ENCODE data around the gene B4GALT6. TPM values are rescaled to one million over a fixed set of nuclear protein-coding genes. Genes with fewer than 3 reads are reported as not detected.
A peak's percentile ranks its signal among the peaks of the same experiment; 100 is the strongest.
"Not testable (repeated sequence)": the region's sequence is repeated elsewhere in the genome, so short reads cannot be mapped to it uniquely, and the experiment has no call there.

B4GALT6 gene, protein sequence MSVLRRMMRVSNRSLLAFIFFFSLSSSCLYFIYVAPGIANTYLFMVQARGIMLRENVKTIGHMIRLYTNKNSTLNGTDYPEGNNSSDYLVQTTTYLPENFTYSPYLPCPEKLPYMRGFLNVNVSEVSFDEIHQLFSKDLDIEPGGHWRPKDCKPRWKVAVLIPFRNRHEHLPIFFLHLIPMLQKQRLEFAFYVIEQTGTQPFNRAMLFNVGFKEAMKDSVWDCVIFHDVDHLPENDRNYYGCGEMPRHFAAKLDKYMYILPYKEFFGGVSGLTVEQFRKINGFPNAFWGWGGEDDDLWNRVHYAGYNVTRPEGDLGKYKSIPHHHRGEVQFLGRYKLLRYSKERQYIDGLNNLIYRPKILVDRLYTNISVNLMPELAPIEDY
- total RNA-seq (2022), result 11.1 and 22.0 TPM in 2 replicates
- percentile 58 among the genes with signal in this experiment for Bru-seq, nascent RNA
- percentile 63 among the genes with signal in this experiment for BruChase-seq, experiment 1, labeled RNA remaining after a 6-hour chase
- BruChase-seq, experiment 2, labeled RNA remaining after a 2-hour chase, result percentile 64 among the genes with signal in this experiment
- long read RNA-seq, partial matches to known transcripts, result 0 of 3 reads
- long read RNA-seq, other reads (novel, unspliced or antisense), result 3 of 3 reads

DNA sequence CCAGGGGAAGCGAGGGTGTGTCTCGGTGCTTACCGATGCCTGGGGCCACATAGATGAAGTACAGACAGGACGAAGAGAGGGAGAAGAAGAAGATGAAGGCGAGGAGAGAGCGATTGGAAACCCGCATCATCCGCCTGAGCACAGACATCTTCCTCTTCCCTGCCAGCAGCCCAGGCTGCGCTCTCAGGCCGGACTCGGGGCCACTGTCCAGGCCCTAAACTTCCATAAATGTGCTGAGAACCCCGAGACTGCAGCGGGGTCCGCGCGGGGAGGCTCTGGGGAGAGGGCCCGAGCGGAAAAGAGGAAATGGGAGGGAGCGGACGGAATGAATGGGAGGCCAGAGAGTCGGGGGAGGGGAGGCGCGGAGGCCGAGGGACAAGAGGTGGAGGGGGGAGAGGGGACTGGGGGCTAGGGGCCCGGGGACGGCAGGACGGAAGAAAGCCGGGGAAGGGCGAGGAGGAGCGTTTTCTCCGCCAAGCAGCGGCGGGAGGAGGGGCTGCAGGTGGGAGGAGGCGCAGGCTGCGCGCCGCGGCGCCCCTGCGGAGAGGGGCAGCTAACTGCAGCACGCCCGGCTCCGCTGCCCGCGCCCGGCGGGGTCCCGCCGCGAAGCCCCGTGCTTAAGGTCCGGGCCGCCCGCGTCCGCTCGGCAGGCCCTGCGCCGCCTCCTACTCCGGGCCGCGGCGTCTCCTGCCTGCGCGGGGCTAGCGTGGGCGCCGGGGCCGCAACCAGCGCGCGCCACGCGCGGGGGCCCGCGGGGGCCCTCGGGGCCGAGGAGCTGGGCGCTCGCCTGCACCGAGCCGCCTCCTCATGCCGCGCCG is at the start of gene B4GALT6:
B4GALT6 (minus strand) TSS at position 303 of the 818 bp plus-strand sequence; CDS start at position 148, 155 bp downstream.
- Mint-ChIP-seq H3K27me3 (ENCODE audit: unreplicated experiment) (no peaks in the 10 kb centered on the region), H3K36me3 (ENCODE audit: insufficient read depth, unreplicated experiment) (peaks cover 27% of the 10 kb centered on the region), H3K27ac (ENCODE audit: unreplicated experiment) (peak within 1 kb of the TSS; percentile 84), H3K4me3 (ENCODE audit: low read depth, unreplicated experiment) (peak within 1 kb of the TSS; percentile 99), H3K4me1 (ENCODE audit: low read depth, unreplicated experiment) (peaks cover 36% of the 10 kb centered on the region), H3K9me3 (ENCODE audit: low read depth, unreplicated experiment) (no peaks in the 10 kb centered on the region)
- CTCF ChIA-PET, result interaction anchor here (0.7 kb wide), 1 partner anchor 50 kb away, joined by 4 read pairs; no protein-coding TSS in a partner anchor
- DNase-seq, result peak; percentile 60
- intact Hi-C loops (cut with micrococcal nuclease; ENCODE audit: unreplicated experiment), result no loop called here
- BruUV-seq (replicated peaks), result no TSS peak
- TF ChIP-seq, protein P1, sequence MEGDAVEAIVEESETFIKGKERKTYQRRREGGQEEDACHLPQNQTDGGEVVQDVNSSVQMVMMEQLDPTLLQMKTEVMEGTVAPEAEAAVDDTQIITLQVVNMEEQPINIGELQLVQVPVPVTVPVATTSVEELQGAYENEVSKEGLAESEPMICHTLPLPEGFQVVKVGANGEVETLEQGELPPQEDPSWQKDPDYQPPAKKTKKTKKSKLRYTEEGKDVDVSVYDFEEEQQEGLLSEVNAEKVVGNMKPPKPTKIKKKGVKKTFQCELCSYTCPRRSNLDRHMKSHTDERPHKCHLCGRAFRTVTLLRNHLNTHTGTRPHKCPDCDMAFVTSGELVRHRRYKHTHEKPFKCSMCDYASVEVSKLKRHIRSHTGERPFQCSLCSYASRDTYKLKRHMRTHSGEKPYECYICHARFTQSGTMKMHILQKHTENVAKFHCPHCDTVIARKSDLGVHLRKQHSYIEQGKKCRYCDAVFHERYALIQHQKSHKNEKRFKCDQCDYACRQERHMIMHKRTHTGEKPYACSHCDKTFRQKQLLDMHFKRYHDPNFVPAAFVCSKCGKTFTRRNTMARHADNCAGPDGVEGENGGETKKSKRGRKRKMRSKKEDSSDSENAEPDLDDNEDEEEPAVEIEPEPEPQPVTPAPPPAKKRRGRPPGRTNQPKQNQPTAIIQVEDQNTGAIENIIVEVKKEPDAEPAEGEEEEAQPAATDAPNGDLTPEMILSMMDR (IDR thresholded peaks at IDR 0.05; ENCODE audit: unreplicated experiment), result no peak

DNA sequence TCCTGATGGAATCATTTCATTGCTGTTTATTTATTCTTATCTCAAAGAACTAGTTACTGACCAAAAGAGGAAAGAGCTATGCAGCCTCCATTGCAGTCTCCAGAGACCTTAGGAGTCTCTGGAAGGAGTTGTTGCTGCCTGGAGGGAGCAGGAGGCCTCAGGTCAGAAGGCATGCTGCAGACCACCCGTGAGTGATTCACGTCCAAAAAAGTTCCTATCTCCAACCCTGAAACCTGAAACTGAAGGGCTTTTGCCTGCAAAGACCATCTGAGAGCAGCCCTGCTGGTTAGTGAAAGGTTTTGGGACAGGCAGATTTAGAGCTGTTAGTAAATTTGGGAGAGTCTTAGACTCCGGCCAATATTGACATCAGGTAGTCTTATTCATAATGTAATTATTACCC is 47.2 kb upstream of the B4GALT6 start:
- DNase-seq, result no peak
- H3K36me3 Mint-ChIP-seq (ENCODE audit: insufficient read depth, unreplicated experiment), result no peaks in the 10 kb centered on the region
- no peak overlapping the region for H3K4me3 Mint-ChIP-seq (ENCODE audit: low read depth, unreplicated experiment)
- peaks cover 26% of the 10 kb centered on the region for H3K27me3 Mint-ChIP-seq (ENCODE audit: unreplicated experiment)
- H3K4me1 Mint-ChIP-seq (ENCODE audit: low read depth, unreplicated experiment), result no peaks in the 10 kb centered on the region
- no TSS peak for BruUV-seq (replicated peaks)
- H3K27ac Mint-ChIP-seq (ENCODE audit: unreplicated experiment), result no peak overlapping the region
- CTCF ChIA-PET, result no interaction called here
- intact Hi-C loops (cut with micrococcal nuclease; ENCODE audit: unreplicated experiment), result no loop called here
- TF ChIP-seq, protein P1 (IDR thresholded peaks at IDR 0.05; ENCODE audit: unreplicated experiment), result no peak
- H3K9me3 Mint-ChIP-seq (ENCODE audit: low read depth, unreplicated experiment), result peaks cover 4% of the 10 kb centered on the region

DNA sequence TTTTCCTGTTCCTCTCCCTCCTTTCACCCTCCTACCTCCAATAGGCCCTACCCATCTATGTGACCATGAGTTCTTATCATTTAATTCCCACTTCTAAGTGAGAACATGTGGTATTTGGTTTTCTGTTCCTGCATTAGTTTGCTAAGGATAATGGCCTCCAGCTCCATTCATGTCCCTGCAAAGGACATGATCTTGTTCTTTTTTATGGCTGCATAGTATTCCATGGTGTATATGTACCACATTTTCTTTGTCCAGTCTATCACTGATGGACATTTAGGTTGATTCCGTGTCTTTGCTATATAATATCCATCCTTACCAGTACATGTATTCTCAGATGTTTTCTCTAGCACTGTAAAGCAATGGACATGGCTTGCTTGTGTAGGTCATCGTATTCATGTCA is 44.8 kb upstream of the B4GALT6 start:
- H3K36me3 Mint-ChIP-seq (ENCODE audit: insufficient read depth, unreplicated experiment); H3K4me3 Mint-ChIP-seq (ENCODE audit: low read depth, unreplicated experiment); DNase-seq; H3K4me1 Mint-ChIP-seq (ENCODE audit: low read depth, unreplicated experiment); H3K27ac Mint-ChIP-seq (ENCODE audit: unreplicated experiment); intact Hi-C loops (cut with micrococcal nuclease; ENCODE audit: unreplicated experiment); BruUV-seq (replicated peaks); CTCF ChIA-PET; H3K9me3 Mint-ChIP-seq (ENCODE audit: low read depth, unreplicated experiment): not testable (repeated sequence)
- H3K27me3 Mint-ChIP-seq (ENCODE audit: unreplicated experiment), result peaks cover 33% of the 10 kb centered on the region

DNA sequence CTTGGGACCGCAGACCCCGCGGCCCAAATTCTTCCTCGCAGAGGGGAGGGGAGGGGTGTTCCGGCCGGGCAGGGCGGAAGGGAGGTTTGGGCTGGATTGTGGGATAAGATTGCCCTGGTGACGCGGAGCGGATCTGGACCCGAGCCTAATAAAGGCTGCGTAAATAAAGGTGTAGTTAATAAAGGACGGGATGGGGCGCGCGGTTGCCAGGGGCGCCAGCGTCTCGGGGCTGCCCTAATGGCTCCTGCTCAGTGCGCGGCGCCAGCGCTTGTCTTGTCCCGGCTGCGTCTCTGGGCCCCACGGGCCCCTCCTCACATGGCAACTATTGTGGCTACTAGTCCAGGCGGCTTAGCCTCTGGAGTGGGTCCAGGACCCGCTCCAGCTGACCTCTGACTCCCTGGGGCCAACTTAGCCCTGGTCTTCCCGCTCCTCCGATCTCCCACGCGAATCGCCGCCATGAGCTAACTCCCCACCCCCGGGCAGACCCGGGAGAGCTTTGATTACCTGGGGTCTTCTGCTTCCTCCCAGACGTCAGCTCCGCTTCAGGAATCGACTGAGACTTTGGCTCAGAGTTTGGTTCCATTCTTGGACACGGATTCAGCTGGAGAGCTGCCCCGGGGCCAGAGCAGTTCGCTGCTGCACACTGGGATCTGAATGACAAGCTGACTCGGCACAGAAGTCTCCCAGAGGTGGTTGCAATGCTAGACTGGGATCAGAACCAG is 39.8 kb upstream of the B4GALT6 start:
- CTCF ChIA-PET, result interaction anchor here (0.7 to 1.5 kb wide), 4 partner anchors 24 to 300 kb away, joined by 3 to 6 read pairs (median 3); no protein-coding TSS in a partner anchor
- TF ChIP-seq, protein P1 (IDR thresholded peaks at IDR 0.05; ENCODE audit: unreplicated experiment), result no peak

More for the DNA sequence above, 39.8 kb upstream of the B4GALT6 start:
- intact Hi-C loops (cut with micrococcal nuclease; ENCODE audit: unreplicated experiment), result loop anchor here (2.0 to 5.0 kb wide), 2 partner anchors 167 to 752 kb away; no protein-coding TSS in a partner anchor
- Mint-ChIP-seq H3K27me3 (ENCODE audit: unreplicated experiment) (peaks cover 31% of the 10 kb centered on the region), H3K9me3 (ENCODE audit: low read depth, unreplicated experiment) (no peaks in the 10 kb centered on the region), H3K36me3 (ENCODE audit: insufficient read depth, unreplicated experiment) (peaks cover 7% of the 10 kb centered on the region), H3K27ac (ENCODE audit: unreplicated experiment) (peak overlapping the region; percentile 41), H3K4me1 (ENCODE audit: low read depth, unreplicated experiment) (peaks cover 8% of the 10 kb centered on the region), H3K4me3 (ENCODE audit: low read depth, unreplicated experiment) (peak overlapping the region; percentile 94)
- DNase-seq, result peak; percentile 19
- BruUV-seq (replicated peaks), result no TSS peak
